Thoracic aorta (tissue), 2 donors: ENCODE measurements around the gene MROH2B. TPM values are rescaled to one million over a fixed set of nuclear protein-coding genes. Genes with fewer than 3 reads are reported as not detected.

Experiments
- ATAC-seq: fragments of 150-250 bp; one replicate; pipeline ENCODE4 v1.8.0; 2017; ENCODE audit warnings: low read depth; ENCODE audit not compliant: insufficient number of reproducible peaks, low FRiP score
- DNase-seq: peaks from one replicate; pipeline ENCODE4 v3.0.0-alpha.2; 2020; ENCODE audit warnings: low spot score
- H3K27ac ChIP-seq, 2 donors: fragments of 200-600 bp; sonication (generic); 1 replicate in 1 of 2; 2 replicates in 1 of 2; pipeline ENCODE4 v1.5.1; 2016; ENCODE audit warnings: mild to moderate bottlenecking in 2 of 2, moderate library complexity in 2 of 2
- H3K27me3 ChIP-seq: fragments of 200-600 bp; sonication (generic); replicated peaks from 2 replicates; pipeline ENCODE4 v1.6.0; 2016; ENCODE audit warnings: mild to moderate bottlenecking; ENCODE audit not compliant: insufficient read depth
- H3K36me3 ChIP-seq: fragments of 200-600 bp; sonication (generic); one replicate; pipeline ENCODE4 v1.5.1; 2016
- H3K4me1 ChIP-seq, 2 donors: fragments of 200-600 bp; sonication (generic); 1 replicate in 1 of 2; 2 replicates in 1 of 2; pipeline versions ENCODE4 v1.5.1 to v1.6.0; 2016; ENCODE audit warnings: low read depth in 2 of 2, mild to moderate bottlenecking in 1 of 2; ENCODE audit not compliant: control insufficient read depth in 1 of 2
- H3K4me3 ChIP-seq: fragments of 200-600 bp; sonication (generic); 2 replicates; pipeline ENCODE4 v1.5.1; 2016; ENCODE audit warnings: mild to moderate bottlenecking
- H3K9me3 ChIP-seq: fragments of 200-600 bp; sonication (generic); 2 replicates; pipeline ENCODE4 v1.5.1; 2016
- total RNA-seq, 2 donors: library from RNA; depleted of rRNA; stranded (reverse); fragments of >200 nt; gene quantifications; one replicate each; pipeline versions ENCODE4 v1.1.0 to v1.2.3, GENCODE V29; 2016
- TF ChIP-seq, protein P1 (sequence below): fragments of 200-600 bp; sonication (generic); IDR thresholded peaks from one replicate; pipeline ENCODE4 v1.5.1; 2019; ENCODE audit warnings: antibody characterized with exemption

The MROH2B gene
- total RNA-seq, 2 donors from 2014 or later, result not detected

DNA sequence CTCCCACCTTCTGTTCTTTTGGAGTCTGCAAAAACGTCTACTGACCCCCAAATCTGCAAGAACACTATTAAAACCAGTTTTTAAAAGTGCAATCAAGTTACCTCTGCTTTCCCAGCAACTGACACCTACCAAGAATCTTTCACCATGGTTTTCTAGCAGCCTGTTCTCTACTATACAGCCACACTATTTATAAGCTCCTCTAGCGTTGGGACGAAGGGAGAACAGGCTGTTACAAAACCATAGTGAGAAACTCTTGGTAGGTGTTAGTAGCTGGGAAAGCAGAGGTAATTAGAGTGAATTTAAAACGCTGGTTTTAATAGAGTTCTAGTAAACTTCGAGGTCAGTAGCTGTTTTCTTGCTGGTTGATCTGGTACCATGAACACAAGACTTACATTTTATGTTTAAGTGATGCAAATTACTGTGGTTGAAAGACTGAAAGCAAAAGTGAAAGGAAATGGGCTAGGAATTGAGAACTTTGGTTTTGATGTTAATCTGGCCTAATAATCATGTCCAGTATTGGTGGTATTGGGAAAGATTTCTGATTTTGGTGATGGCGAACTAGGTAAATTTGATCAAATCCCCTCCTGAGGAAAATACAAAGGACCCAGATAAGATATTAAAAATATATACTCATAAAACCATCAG is 5.3 kb downstream of the MROH2B start:
- no peaks in the 10 kb centered on the region for H3K9me3 ChIP-seq
- no peaks in the 10 kb centered on the region for H3K36me3 ChIP-seq
- no peaks in the 10 kb centered on the region for H3K4me1 ChIP-seq
- no peak overlapping the region for H3K4me3 ChIP-seq
- ATAC-seq (no peak), DNase-seq (no peak)
- TF ChIP-seq, protein P1, sequence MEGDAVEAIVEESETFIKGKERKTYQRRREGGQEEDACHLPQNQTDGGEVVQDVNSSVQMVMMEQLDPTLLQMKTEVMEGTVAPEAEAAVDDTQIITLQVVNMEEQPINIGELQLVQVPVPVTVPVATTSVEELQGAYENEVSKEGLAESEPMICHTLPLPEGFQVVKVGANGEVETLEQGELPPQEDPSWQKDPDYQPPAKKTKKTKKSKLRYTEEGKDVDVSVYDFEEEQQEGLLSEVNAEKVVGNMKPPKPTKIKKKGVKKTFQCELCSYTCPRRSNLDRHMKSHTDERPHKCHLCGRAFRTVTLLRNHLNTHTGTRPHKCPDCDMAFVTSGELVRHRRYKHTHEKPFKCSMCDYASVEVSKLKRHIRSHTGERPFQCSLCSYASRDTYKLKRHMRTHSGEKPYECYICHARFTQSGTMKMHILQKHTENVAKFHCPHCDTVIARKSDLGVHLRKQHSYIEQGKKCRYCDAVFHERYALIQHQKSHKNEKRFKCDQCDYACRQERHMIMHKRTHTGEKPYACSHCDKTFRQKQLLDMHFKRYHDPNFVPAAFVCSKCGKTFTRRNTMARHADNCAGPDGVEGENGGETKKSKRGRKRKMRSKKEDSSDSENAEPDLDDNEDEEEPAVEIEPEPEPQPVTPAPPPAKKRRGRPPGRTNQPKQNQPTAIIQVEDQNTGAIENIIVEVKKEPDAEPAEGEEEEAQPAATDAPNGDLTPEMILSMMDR, result no peak
- H3K27ac ChIP-seq, result no peak overlapping the region
- H3K27me3 ChIP-seq, result no peaks in the 10 kb centered on the region

- Histone ChIP-seq H3K36me3 (no peaks in the 10 kb centered on the region), H3K9me3 (no peaks in the 10 kb centered on the region), H3K4me1 (no peaks in the 10 kb centered on the region), H3K4me3 (no peak overlapping the region), H3K27me3 (no peaks in the 10 kb centered on the region), H3K27ac (no peak overlapping the region)
- DNase-seq (no peak), ATAC-seq (no peak)
- TF ChIP-seq, protein P1, result no peak
Measured at GRCh38 chr5:41057940-41058339, 13.2 kb downstream of the MROH2B start.

DNA sequence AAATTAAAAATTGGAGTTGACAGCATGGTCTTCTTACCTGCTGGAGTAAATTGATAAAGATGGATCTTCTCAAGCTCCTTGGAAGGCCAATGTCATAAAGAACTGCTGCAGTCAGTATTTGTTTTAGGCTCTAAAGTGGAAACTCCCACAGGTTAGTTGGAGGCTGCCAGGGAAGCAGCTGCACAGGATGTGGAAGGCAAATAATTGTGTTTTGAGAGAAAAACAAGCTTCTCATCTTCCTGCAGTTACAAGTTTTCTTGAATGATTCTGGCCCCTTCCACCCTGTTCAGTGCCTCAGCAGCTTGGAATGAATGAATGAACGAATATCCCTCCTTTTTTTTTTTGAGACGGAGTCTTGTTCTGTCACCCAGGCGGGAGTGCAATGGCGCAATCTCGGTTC is 13.9 kb downstream of the MROH2B start:
- no peaks in the 10 kb centered on the region for H3K9me3 ChIP-seq
- H3K27me3 ChIP-seq, result no peaks in the 10 kb centered on the region
- DNase-seq (no peak), ATAC-seq (no peak)
- no peaks in the 10 kb centered on the region for H3K4me1 ChIP-seq
- no peak overlapping the region for H3K4me3 ChIP-seq
- H3K36me3 ChIP-seq, result no peaks in the 10 kb centered on the region
- TF ChIP-seq, protein P1, result no peak
- H3K27ac ChIP-seq, result no peak overlapping the region

DNA sequence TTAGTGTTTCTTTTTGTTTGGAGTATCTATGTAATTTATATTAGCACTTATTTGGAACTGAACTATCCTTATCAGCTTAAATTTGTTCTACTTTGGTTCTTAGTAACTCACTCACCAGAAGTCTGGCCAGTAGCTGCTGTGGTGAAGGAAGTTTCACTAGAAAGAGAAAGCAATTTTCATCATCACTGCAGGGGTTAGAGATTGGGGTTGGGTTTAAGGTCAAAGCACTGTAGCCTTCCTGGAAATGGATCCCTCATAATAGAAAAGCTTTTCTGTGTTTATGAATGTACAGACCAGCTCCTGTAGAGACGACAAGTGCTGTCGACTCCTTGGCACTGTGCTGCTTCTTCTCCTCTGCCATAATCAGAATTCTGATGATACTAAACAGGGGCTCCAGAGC is 22.2 kb downstream of the MROH2B start:
- ATAC-seq (no peak), DNase-seq (no peak)
- Histone ChIP-seq H3K4me3 (no peak overlapping the region), H3K9me3 (no peaks in the 10 kb centered on the region), H3K27me3 (no peaks in the 10 kb centered on the region), H3K36me3 (no peaks in the 10 kb centered on the region), H3K4me1 (no peaks in the 10 kb centered on the region), H3K27ac (no peak overlapping the region)
- TF ChIP-seq, protein P1, result no peak

DNA sequence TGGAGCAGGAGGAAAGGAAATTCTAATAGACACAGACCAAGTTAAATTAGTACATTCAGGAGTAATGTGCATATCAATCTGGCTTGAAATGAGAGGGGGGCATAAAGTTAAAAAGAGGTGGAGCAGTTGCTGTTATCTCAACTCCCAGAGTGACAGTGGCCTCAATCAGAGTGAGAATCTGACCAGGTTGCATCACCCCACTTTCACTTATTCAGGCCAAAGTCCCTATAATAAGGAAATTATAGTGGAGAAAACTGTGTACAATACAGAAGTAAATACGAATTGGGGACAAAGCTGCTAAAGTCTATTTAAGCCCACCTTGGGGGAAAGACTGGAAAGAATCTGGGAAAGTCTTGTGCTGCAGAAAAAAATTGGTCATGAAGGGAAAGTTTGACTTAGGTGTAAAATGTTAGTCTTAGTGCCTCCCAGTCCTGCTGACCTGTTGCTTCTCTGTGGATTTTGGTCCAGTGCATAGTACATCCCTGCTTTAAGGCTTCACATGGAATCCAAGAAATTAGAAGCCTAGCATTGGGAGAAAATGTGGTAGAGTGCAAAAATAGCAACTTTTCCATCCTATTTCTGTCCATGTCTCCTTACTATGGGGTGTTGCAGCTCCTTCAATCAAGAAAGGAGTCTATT is 27.9 kb downstream of the MROH2B start:
- Histone ChIP-seq H3K36me3 (no peaks in the 10 kb centered on the region), H3K4me1 (no peaks in the 10 kb centered on the region), H3K27ac (no peak overlapping the region), H3K4me3 (no peak overlapping the region), H3K27me3 (no peaks in the 10 kb centered on the region), H3K9me3 (no peaks in the 10 kb centered on the region)
- DNase-seq (no peak), ATAC-seq (no peak)
- TF ChIP-seq, protein P1, result no peak
